ENCODE data around the gene TESPA1. TPM values are rescaled to one million over a fixed set of nuclear protein-coding genes. Genes with fewer than 3 reads are reported as not detected.
"Not testable (repeated sequence)": the region's sequence is repeated elsewhere in the genome, so short reads cannot be mapped to it uniquely, and the experiment has no call there.

Gene TESPA1
- total and polyA plus RNA-seq, 8 donors = 0.67 to 3.2 (median 1.2) TPM

DNA sequence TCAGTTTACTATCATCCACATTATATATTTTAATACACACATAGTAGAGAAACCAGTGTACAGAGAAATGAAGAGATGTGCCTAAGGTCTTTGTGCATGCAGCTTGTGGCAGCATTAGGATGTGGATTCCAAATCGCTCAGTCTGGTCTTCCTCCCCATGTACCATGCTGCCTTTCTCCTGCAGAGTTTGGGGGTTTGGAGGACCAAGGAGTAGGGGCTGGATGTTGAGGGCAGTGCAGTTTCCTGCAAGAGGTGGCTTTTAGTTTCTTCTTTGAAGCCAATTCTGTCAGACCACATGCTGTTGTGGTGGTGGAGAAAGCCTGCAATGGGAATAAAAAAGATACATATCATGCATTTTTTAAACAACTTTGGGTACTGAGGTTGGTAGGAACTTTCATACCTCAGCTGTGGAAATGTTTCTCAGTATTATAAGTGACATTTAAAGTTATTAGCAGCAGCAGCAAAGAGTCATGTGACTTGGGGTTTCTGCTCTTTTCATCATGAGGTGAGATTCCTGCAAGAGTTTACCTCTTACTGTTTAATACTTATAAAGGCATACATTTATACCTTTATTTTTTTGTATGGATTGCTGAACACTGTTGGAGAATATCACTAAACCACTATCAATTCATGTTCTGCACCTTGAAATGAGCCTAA lies 34.4 kb downstream of the TESPA1 start:
- intact Hi-C loops (cut with DNase I) = loop anchor here in 1 of 2 donors (10.0 kb wide), 2 partner anchors 95 to 225 kb away; partner anchors contain the start of gene MUCL1
- no peaks in the 10 kb centered on the region for H3K36me3 ChIP-seq
- DNase-seq (no peak), ATAC-seq (no peak)
- H3K4me3 ChIP-seq = no peak overlapping the region
- TF ChIP-seq, protein P1, sequence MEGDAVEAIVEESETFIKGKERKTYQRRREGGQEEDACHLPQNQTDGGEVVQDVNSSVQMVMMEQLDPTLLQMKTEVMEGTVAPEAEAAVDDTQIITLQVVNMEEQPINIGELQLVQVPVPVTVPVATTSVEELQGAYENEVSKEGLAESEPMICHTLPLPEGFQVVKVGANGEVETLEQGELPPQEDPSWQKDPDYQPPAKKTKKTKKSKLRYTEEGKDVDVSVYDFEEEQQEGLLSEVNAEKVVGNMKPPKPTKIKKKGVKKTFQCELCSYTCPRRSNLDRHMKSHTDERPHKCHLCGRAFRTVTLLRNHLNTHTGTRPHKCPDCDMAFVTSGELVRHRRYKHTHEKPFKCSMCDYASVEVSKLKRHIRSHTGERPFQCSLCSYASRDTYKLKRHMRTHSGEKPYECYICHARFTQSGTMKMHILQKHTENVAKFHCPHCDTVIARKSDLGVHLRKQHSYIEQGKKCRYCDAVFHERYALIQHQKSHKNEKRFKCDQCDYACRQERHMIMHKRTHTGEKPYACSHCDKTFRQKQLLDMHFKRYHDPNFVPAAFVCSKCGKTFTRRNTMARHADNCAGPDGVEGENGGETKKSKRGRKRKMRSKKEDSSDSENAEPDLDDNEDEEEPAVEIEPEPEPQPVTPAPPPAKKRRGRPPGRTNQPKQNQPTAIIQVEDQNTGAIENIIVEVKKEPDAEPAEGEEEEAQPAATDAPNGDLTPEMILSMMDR (IDR thresholded peaks at IDR 0.05) = no peak
- H3K4me1 ChIP-seq = no peaks in the 10 kb centered on the region
- H3K27ac ChIP-seq = no peak overlapping the region
- H3K9me3 ChIP-seq = peaks cover 0 to 2% of the 10 kb centered on the region in 2 donors
- H3K27me3 ChIP-seq = no peaks in the 10 kb centered on the region

DNA sequence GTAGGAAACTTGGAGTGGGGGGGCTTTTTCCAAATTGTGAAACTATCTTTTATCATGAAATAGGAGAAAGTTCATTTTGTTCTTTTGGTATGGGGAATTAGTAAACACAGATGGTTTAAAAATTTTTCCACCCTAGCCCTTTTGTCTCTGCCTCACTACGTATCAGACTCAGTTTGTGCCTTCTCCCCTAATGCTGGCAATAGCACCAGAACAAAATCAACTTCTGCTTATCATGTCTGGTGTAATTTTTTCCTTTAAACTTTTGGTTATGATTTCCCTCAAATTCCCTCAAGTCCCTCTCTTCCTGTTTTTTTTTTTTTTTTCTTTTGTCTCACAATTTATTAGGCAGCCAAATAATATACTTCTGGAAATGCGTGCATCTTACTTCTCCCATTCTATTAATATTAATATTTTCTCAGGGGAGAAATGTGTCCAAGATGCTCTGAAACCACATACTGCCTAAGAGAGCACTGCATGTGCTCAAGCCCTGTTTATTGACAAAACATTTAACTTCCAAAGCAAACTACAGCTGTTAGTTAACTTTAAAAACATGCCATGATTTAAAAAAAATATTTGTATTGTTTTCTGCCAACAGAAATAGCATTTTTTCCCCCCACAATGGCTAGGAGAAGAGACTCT lies 35.4 kb downstream of the TESPA1 start:
- H3K27ac ChIP-seq = no peak overlapping the region
- intact Hi-C loops (cut with DNase I) = no loop called here
- H3K4me1 ChIP-seq = no peaks in the 10 kb centered on the region
- H3K27me3 ChIP-seq = no peaks in the 10 kb centered on the region
- ATAC-seq (no peak), DNase-seq (no peak)
- H3K9me3 ChIP-seq = peaks cover 0 to 2% of the 10 kb centered on the region in 2 donors
- TF ChIP-seq, protein P1 (IDR thresholded peaks at IDR 0.05) = no peak
- H3K4me3 ChIP-seq = no peak overlapping the region
- H3K36me3 ChIP-seq = no peaks in the 10 kb centered on the region

DNA sequence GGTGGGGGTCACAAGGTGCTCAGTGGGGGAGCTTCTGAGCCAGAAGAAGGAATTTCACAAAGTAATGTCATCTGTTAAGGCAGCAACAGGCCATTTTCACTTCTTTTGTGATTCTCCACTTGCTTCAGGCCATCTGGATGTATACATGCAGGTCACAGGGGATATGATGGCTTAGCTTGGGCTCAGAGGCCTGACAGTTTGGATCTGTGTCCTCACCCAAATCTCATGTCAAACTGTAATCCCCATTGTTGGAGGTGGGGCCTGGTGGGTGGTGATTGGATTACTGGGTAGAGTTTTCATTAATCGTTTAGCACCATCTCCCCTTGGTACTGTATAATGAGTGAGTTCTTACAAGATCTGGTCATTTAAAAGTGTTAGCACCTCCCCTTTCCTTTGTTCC lies 36.4 kb downstream of the TESPA1 start:
- Histone ChIP-seq H3K27me3 (no peaks in the 10 kb centered on the region), H3K9me3 (peaks cover 0 to 2% of the 10 kb centered on the region in 2 donors), H3K4me1 (no peaks in the 10 kb centered on the region), H3K36me3 (no peaks in the 10 kb centered on the region), H3K4me3 (no peak overlapping the region), H3K27ac (no peak overlapping the region)
- ATAC-seq (no peak), DNase-seq (no peak)
- intact Hi-C loops (cut with DNase I) = no loop called here
- TF ChIP-seq, protein P1 (IDR thresholded peaks at IDR 0.05) = no peak

DNA sequence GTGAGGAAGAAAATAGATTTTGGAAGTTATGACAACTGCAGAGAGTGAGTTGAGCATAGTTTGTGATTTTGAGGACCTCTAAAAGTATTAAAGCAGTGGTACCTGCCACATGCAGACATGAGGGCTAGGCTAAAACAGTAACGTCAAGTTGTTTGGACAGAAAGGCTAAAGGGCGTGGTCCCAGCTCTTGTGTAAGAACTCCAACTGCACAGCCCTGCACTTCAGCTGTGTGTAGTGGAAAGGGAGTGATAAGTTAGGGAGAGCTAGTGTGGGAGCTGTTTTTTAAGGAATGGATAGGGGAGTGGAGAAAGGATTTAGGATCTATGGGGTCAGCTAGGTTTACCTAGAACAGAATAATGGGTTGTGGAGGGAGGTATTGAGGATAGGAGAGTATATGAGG lies 39.5 kb downstream of the TESPA1 start:
- DNase-seq (peak in 2 of 4 donors; percentile 7 to 51), ATAC-seq (peak; percentile 62)
- H3K9me3 ChIP-seq = no peaks in the 10 kb centered on the region
- H3K27ac ChIP-seq = no peak overlapping the region
- no peaks in the 10 kb centered on the region for H3K36me3 ChIP-seq
- H3K4me1 ChIP-seq = no peaks in the 10 kb centered on the region
- intact Hi-C loops (cut with DNase I) = no loop called here
- no peak overlapping the region for H3K4me3 ChIP-seq
- no peaks in the 10 kb centered on the region for H3K27me3 ChIP-seq
- TF ChIP-seq, protein P1 (IDR thresholded peaks at IDR 0.05) = no peak

DNA sequence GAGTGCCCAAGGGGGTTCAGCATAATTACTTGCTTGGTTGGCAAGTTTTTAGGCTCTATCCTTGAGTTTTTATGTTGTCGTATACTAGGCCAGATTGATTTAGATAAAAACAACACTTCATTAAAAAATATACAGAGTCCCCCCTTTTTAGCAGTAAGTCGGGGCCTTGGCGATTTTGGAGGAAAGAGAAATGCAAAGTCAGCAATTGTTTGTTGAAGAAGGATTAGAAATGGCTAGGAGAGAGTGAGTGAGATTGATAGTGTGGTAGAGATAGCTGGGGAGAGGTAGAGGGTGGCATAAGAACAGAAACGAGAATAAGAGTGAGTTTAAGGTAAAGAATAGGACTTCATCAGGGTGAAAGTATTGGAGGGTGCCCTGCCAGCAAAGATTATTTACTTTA lies 41.3 kb downstream of the TESPA1 start:
- H3K9me3 ChIP-seq; H3K4me3 ChIP-seq; H3K27me3 ChIP-seq; intact Hi-C loops (cut with DNase I); H3K4me1 ChIP-seq; DNase-seq; H3K27ac ChIP-seq; ATAC-seq; H3K36me3 ChIP-seq: not testable (repeated sequence)

Measured in left lung (tissue), 10 donors.